HEK293T (cell line): ENCODE results near the gene LMLN.

Experiments used
- ARNT ChIP-seq: fragments of 450-650 bp; IDR thresholded peaks from 2 replicates; pipeline ENCODE4 v1.6.1; 2017; ENCODE audit warnings: mild to moderate bottlenecking
- BHLHE40 ChIP-seq: fragments of 450-650 bp; IDR thresholded peaks from 2 replicates; pipeline ENCODE4 v1.6.1; 2016; ENCODE audit warnings: mild to moderate bottlenecking, moderate library complexity, borderline replicate concordance
- FOXM1 ChIP-seq: fragments of 450-650 bp; IDR thresholded peaks from 2 replicates; pipeline ENCODE4 v1.6.1; 2017; ENCODE audit warnings: mild to moderate bottlenecking, borderline replicate concordance
- HDGF ChIP-seq: fragments of 450-650 bp; IDR thresholded peaks from 2 replicates; pipeline ENCODE4 v1.6.1; 2017; ENCODE audit warnings: antibody characterized with exemption, borderline replicate concordance
- PKNOX1 ChIP-seq: fragments of 450-650 bp; IDR thresholded peaks from 2 replicates; pipeline ENCODE4 v1.6.1; 2016
- SP1 ChIP-seq: fragments of 450-650 bp; IDR thresholded peaks from 2 replicates; pipeline ENCODE4 v1.6.1; 2017

GRCh38 chr3:198025644-198026043 is 65.6 kb downstream of the LMLN start:
- TF ChIP-seq PKNOX1 (no peak), SP1 (no peak), HDGF (no peak), FOXM1 (no peak), ARNT (no peak), BHLHE40 (no peak)
